SJCRH30 (cell line): Measurements from ENCODE around the gene ABCB11. TPM values are rescaled to one million over a fixed set of nuclear protein-coding genes. Genes with fewer than 3 reads are reported as not detected.

Experiments used
- DNase-seq, 2 experiments: peaks; one replicate each; pipeline ENCODE4 v3.0.0-alpha.2; 2015 to 2020
- H3K27ac ChIP-seq: fragments of 250-450 bp; sonication (Bioruptor Pico); 2 replicates; pipeline ENCODE4 v1.5.1; 2020; ENCODE audit warnings: mild to moderate bottlenecking, moderate library complexity
- H3K27me3 ChIP-seq: fragments of 250-450 bp; sonication (Bioruptor Pico); 2 replicates; pipeline ENCODE4 v1.5.1; 2020; ENCODE audit warnings: mild to moderate bottlenecking, moderate library complexity
- H3K36me3 ChIP-seq: fragments of 250-450 bp; sonication (Bioruptor Pico); 2 replicates; pipeline ENCODE4 v1.5.1; 2020; ENCODE audit warnings: mild to moderate bottlenecking, moderate library complexity
- H3K4me1 ChIP-seq: fragments of 250-450 bp; sonication (Bioruptor Pico); 2 replicates; pipeline ENCODE4 v1.5.1; 2020; ENCODE audit warnings: mild to moderate bottlenecking, moderate library complexity
- H3K4me3 ChIP-seq: fragments of 250-450 bp; sonication (Bioruptor Pico); 2 replicates; pipeline ENCODE4 v1.5.1; 2020; ENCODE audit warnings: mild to moderate bottlenecking, moderate library complexity
- H3K9me3 ChIP-seq: fragments of 250-450 bp; sonication (Bioruptor Pico); replicated peaks from 2 replicates; pipeline ENCODE4 v1.5.1; 2020; ENCODE audit warnings: mild to moderate bottlenecking, moderate library complexity
- total RNA-seq: library from RNA; depleted of rRNA; stranded (reverse); fragments of >200 nt; shearing (Covaris generic); gene quantifications from 2 replicates; pipeline ENCODE4 v1.2.3, GENCODE V29; 2014

The ABCB11 gene
- total RNA-seq, 1 experiment from 2014 or later, result not detected

GRCh38 chr2:168926621-168927386, 104.3 kb downstream of the ABCB11 start:
- no peak for DNase-seq
- Histone ChIP-seq H3K4me1 (no peaks in the 10 kb centered on the region), H3K36me3 (no peaks in the 10 kb centered on the region), H3K27ac (no peak overlapping the region), H3K27me3 (no peaks in the 10 kb centered on the region), H3K4me3 (no peak overlapping the region), H3K9me3 (no peaks in the 10 kb centered on the region)

GRCh38 chr2:168920504-168921157, 110.5 kb downstream of the ABCB11 start:
- Histone ChIP-seq H3K36me3 (no peaks in the 10 kb centered on the region), H3K4me3 (no peak overlapping the region), H3K9me3 (no peaks in the 10 kb centered on the region), H3K27me3 (no peaks in the 10 kb centered on the region), H3K4me1 (no peaks in the 10 kb centered on the region), H3K27ac (no peak overlapping the region)
- DNase-seq, result peak in 1 of 2 experiments; percentile 64

- Histone ChIP-seq H3K9me3 (no peaks in the 10 kb centered on the region), H3K4me3 (no peak overlapping the region), H3K27me3 (no peaks in the 10 kb centered on the region), H3K36me3 (no peaks in the 10 kb centered on the region), H3K27ac (no peak overlapping the region), H3K4me1 (no peaks in the 10 kb centered on the region)
- no peak for DNase-seq
Measured at GRCh38 chr2:168916331-168916675, 114.8 kb downstream of the ABCB11 start.

GRCh38 chr2:168915441-168916330, 115.4 kb downstream of the ABCB11 start:
- no peaks in the 10 kb centered on the region for H3K9me3 ChIP-seq
- DNase-seq, result peak in 1 of 2 experiments; percentile 32
- no peak overlapping the region for H3K27ac ChIP-seq
- H3K4me3 ChIP-seq, result no peak overlapping the region
- no peaks in the 10 kb centered on the region for H3K36me3 ChIP-seq
- no peaks in the 10 kb centered on the region for H3K27me3 ChIP-seq
- no peaks in the 10 kb centered on the region for H3K4me1 ChIP-seq

- H3K4me3 ChIP-seq, result peak overlapping the region; percentile 60
- H3K4me1 ChIP-seq, result no peaks in the 10 kb centered on the region
- no peaks in the 10 kb centered on the region for H3K9me3 ChIP-seq
- no peak overlapping the region for H3K27ac ChIP-seq
- no peaks in the 10 kb centered on the region for H3K36me3 ChIP-seq
- no peak for DNase-seq
- H3K27me3 ChIP-seq, result no peaks in the 10 kb centered on the region
Measured at GRCh38 chr2:168913495-168913894, 117.6 kb downstream of the ABCB11 start.

- Histone ChIP-seq H3K27me3 (no peaks in the 10 kb centered on the region), H3K4me1 (no peaks in the 10 kb centered on the region), H3K27ac (peak overlapping the region; percentile 59), H3K4me3 (peak overlapping the region; percentile 60), H3K36me3 (no peaks in the 10 kb centered on the region), H3K9me3 (no peaks in the 10 kb centered on the region)
- peak; percentile 93 to 94 for DNase-seq
Measured at GRCh38 chr2:168912901-168913369, 118.2 kb downstream of the ABCB11 start.

- no peaks in the 10 kb centered on the region for H3K4me1 ChIP-seq
- no peaks in the 10 kb centered on the region for H3K27me3 ChIP-seq
- H3K9me3 ChIP-seq, result no peaks in the 10 kb centered on the region
- no peaks in the 10 kb centered on the region for H3K36me3 ChIP-seq
- peak overlapping the region; percentile 59 for H3K27ac ChIP-seq
- no peak for DNase-seq
- H3K4me3 ChIP-seq, result peak overlapping the region; percentile 60
Measured at GRCh38 chr2:168912466-168912865, 118.7 kb downstream of the ABCB11 start.

GRCh38 chr2:168910330-168910729, 120.8 kb downstream of the ABCB11 start:
- DNase-seq, result no peak
- no peaks in the 10 kb centered on the region for H3K36me3 ChIP-seq
- no peak overlapping the region for H3K27ac ChIP-seq
- no peaks in the 10 kb centered on the region for H3K4me1 ChIP-seq
- no peaks in the 10 kb centered on the region for H3K27me3 ChIP-seq
- H3K4me3 ChIP-seq, result no peak overlapping the region
- no peaks in the 10 kb centered on the region for H3K9me3 ChIP-seq

- H3K36me3 ChIP-seq, result no peaks in the 10 kb centered on the region
Measured at GRCh38 chr2:168907940-168908662, 123.0 kb downstream of the ABCB11 start.

GRCh38 chr2:168904358-168904757, 126.8 kb downstream of the ABCB11 start:
- DNase-seq, result no peak
- Histone ChIP-seq H3K9me3 (no peaks in the 10 kb centered on the region), H3K36me3 (no peaks in the 10 kb centered on the region), H3K4me3 (no peak overlapping the region), H3K4me1 (no peaks in the 10 kb centered on the region), H3K27ac (no peak overlapping the region), H3K27me3 (no peaks in the 10 kb centered on the region)

More at GRCh38 chr2:168907940-168908662, 123.0 kb downstream of the ABCB11 start:
- no peaks in the 10 kb centered on the region for H3K9me3 ChIP-seq
- DNase-seq, result no peak
- no peaks in the 10 kb centered on the region for H3K4me1 ChIP-seq
- no peak overlapping the region for H3K27ac ChIP-seq
- no peak overlapping the region for H3K4me3 ChIP-seq
- no peaks in the 10 kb centered on the region for H3K27me3 ChIP-seq

GRCh38 chr2:168903888-168904287, 127.2 kb downstream of the ABCB11 start:
- no peak for DNase-seq
- Histone ChIP-seq H3K27ac (no peak overlapping the region), H3K27me3 (no peaks in the 10 kb centered on the region), H3K4me1 (no peaks in the 10 kb centered on the region), H3K9me3 (no peaks in the 10 kb centered on the region), H3K36me3 (no peaks in the 10 kb centered on the region), H3K4me3 (no peak overlapping the region)

GRCh38 chr2:168901003-168901402, 130.1 kb downstream of the ABCB11 start, which contains the start of gene G6PC2:
G6PC2 (plus strand) TSS chr2:168901291; CDS start chr2:168901332, 41 bp downstream.
- no peaks in the 10 kb centered on the region for H3K36me3 ChIP-seq
- H3K27ac ChIP-seq, result no peak within 1 kb of the TSS
- no peaks in the 10 kb centered on the region for H3K4me1 ChIP-seq
- H3K27me3 ChIP-seq, result no peaks in the 10 kb centered on the region
- no peak within 1 kb of the TSS for H3K4me3 ChIP-seq
- no peaks in the 10 kb centered on the region for H3K9me3 ChIP-seq
- no peak for DNase-seq

GRCh38 chr2:168897449-168897848, 133.7 kb downstream of the ABCB11 start:
- no peaks in the 10 kb centered on the region for H3K9me3 ChIP-seq
- no peaks in the 10 kb centered on the region for H3K4me1 ChIP-seq
- DNase-seq, result no peak
- H3K27ac ChIP-seq, result no peak overlapping the region
- H3K36me3 ChIP-seq, result no peaks in the 10 kb centered on the region
- no peak overlapping the region for H3K4me3 ChIP-seq
- H3K27me3 ChIP-seq, result no peaks in the 10 kb centered on the region

- no peaks in the 10 kb centered on the region for H3K27me3 ChIP-seq
- no peaks in the 10 kb centered on the region for H3K36me3 ChIP-seq
- no peaks in the 10 kb centered on the region for H3K9me3 ChIP-seq
- no peak overlapping the region for H3K27ac ChIP-seq
- DNase-seq, result no peak
- H3K4me3 ChIP-seq, result no peak overlapping the region
- H3K4me1 ChIP-seq, result no peaks in the 10 kb centered on the region
Measured at GRCh38 chr2:168896783-168897182, 134.3 kb downstream of the ABCB11 start.
